GM18873 (cell line): ENCODE measurements around the gene TMOD2.

ENCODE experiments used
- ATAC-seq: cut with Tn5 transposase; IDR thresholded peaks from one replicate; pipeline ENCODE4 v1.9.1; 2021; ENCODE audit warnings: mild to moderate bottlenecking, moderate library complexity, moderate number of reproducible peaks; ENCODE audit not compliant: unreplicated experiment, low FRiP score

The TMOD2 gene

DNA sequence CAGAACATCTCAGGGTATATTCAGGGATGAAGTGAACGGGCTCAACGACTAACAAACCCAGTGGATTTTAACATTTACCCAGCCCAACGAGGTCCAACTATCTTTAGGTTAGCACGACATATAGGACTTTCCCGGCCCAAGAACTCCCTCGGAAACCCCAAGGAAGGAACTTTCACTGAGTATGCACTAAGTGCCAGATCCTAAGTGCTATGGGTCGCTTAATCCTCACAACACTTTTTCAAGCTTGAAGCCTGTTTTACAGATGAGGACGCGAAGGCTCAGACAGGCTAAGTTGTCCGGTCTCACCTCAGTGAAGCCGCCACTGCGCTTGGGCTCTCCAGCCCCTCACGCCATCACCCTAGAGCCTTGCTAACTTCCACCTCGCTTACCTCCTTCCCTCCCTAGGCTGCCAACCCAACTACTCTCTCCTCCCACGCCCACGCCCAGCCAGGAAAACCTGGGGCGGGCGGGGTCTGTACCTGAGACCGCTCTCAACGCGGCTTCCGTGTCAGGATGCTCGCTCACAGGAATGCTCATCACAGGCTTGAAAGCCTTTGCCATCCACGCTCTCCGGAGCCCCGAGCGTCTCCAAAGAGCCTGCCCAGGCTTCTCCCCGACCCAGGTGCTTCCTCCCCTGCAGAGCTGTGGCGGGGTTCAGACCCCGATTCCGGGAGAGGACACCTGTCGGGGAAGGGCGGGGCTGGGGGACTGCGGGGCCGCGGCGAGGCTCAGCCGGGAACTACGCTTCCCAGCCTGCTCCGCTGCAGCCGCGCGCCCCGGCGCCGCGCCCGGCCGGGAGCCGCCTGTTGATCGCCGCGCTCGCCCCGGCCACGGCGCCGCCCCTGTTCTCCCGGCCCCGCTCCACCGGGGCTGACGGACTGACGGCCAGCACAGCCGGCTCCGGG lies at the start of gene TMOD2:
Gene TMOD2 (plus strand): TSS at position 806 of the 905 bp plus-strand sequence. CDS start 14,845 bp downstream, outside the sequence.
- ATAC-seq = no peak

DNA sequence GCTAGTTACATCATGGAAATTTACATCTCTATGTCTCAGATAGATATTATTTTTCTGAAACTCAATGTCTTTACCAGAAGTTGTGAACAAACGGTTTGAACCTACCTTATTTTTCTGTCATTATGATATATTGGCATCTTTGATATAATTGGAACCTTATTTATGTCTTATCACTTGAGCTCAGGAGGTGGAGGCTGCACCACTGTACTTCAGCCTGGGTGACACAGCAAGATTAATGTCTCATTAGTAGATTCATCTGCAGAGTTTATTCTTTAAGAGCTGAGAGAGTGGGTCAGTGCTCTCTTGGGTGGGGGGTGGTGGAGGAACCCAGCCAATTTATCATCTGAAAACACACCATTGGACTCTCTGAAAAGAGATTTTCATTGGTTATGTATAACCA lies 48.7 kb upstream of the TMOD2 start:
- no peak for ATAC-seq

DNA sequence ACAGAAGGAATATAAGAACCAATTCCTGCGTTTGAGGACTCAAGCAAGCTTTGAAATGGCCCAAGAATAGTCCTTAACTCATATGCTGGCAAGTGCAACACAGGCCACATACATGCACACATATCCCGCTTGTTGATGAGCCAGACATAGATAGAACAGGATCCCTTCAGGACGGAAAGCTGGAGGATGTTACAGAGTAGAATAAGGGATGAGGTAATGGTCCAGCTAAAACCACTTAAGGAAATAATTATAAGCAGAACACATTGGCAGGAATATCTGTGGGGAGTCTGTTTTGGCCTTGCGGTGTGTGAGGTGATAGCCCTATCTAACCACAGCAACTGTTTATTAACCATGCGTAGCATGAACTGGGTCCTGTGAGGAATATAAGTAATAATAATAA lies 45.1 kb upstream of the TMOD2 start:
- ATAC-seq = no peak

DNA sequence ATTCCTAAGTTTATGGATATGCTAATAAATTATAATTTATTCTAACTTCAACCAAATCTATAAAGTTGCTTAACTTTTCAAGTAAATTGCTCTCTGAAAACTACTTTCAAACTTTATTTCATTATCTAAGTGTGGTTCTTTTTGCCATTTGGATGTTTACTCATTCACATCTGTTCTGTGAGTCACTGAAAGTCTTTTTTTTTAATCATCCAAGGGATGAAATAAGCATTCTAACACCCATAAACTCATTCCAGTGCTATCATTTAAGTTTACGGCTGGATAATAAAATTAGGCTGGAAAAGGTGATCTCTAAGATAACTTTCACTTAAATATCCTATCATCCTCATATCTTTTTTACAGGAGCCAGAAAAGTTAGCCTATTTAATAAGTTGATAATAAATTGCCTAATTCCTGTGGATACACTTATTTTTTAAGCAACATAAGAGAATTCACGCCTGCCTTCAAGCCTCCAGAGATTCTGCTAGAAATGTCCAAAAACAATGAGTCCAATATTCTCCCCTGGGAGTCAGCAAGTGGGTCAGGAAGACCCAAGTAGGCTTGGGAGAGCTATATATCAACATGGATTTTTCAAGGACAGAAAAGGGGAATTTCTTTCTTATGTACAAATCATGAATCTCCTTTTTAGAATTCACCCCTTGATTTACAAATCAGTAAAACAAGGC lies 44.3 kb upstream of the TMOD2 start:
- ATAC-seq = no peak

DNA sequence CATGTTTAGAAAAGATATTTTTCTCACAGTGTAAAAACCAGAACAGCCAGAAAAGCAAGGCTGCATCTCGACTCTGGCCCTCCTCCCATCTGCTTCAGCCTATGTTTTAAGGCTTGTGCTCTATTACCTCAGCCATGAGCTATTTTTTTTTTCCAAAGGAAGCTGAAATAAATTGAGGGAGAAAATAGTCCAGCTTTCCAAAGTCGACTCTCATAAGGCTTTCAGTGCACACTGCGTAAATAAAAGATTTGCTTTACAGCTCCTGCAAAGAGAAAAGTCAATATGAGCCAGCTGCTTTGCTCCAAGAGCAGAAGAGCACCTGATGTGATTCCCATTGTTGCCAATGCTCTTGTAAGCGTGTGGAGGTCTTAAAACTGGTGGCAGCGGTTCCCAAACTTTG lies 43.4 kb upstream of the TMOD2 start:
- no peak for ATAC-seq

DNA sequence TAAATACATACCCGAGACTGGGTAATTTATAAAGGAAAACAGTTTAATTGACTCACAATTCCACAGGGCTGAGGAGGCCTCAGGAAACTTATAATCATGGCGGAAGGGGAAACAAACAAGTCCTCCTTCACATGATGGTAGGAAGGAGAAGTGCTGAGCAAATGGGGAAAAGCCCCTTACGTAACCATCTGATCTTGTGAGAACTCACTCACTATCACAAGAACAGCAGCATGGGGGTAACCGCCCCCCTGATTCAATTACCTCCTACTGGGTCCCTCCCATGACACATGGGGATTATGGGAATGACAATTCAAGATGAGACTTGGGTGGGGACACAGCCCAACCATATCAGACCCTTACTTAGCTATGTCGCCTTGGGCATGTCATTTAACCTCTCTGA lies 42.4 kb upstream of the TMOD2 start:
- ATAC-seq = no peak

DNA sequence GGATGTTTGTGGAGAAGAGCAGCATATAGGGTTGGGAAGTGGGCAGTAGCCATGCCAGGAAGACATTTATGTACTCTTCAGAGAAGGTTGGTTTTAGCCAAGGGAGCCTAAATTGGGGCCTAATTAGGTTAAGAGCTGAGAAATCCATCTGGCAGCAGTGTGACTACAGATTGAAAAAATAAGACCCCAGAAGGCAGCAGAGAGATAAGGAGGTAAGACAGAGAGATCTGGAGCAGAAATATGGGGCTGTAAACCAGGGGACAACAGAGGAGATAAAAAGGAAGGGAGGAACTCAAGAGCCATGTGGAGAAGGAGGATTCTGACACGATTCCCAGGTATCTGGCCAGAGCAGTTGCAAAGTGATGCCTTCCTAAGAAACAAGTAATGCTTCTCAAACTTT lies 37.2 kb upstream of the TMOD2 start:
- ATAC-seq = no peak

DNA sequence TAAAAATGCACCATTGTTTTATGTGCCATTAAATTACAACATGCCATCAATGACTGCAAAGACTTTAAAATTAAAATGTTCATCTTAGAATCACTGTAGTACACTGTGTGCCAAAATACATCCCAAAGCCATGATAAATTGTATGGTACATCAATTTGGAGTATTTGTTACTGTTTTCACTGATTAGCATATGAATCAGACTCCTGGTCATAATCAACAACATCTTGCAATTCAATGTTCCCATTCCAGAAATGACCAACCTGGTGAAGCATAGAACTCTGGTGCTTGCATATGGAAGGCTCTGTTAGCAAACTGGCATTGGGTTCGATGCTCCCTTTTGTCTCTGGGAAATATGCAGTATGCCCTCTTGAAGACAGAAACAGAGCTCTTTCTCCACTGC lies 36.5 kb upstream of the TMOD2 start:
- ATAC-seq = no peak

DNA sequence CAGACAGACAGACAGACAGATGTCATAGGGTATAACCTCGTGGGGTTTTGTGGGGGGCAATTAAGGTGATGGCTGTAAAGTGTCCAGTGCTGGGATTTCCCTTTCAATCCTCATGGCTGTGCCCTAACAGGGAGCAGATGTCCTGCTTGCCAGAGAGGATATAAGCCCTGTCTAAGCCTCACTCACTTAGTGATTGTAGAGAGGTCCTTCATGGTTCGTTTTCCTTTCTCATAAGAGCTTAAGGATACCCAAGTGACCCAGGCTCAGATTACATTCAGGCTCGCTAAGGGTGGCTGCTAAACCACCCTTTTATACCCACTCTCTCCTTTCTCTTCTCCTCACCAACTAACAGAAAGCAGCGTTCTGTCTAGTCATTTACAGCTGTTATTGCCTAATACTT lies 33.2 kb upstream of the TMOD2 start:
- ATAC-seq = no peak

DNA sequence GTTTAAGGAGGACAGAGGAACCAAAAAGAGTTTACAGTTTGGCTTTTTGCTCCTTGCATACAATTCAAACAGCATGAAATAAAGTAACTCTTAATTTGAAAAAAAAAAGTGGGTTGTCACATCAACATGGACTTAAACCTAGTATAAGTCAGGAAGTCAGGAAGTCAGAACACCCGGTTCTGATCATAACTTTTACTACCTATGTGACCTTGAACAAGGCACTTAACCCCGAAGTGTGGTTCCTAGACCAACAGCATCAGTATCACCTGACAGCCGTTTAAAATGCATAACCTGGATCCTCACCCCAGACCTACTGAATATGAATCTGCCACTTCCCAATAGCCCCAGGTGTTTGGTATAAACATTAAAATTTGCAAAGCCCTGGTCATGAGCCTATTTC lies 32.7 kb upstream of the TMOD2 start:
- no peak for ATAC-seq

DNA sequence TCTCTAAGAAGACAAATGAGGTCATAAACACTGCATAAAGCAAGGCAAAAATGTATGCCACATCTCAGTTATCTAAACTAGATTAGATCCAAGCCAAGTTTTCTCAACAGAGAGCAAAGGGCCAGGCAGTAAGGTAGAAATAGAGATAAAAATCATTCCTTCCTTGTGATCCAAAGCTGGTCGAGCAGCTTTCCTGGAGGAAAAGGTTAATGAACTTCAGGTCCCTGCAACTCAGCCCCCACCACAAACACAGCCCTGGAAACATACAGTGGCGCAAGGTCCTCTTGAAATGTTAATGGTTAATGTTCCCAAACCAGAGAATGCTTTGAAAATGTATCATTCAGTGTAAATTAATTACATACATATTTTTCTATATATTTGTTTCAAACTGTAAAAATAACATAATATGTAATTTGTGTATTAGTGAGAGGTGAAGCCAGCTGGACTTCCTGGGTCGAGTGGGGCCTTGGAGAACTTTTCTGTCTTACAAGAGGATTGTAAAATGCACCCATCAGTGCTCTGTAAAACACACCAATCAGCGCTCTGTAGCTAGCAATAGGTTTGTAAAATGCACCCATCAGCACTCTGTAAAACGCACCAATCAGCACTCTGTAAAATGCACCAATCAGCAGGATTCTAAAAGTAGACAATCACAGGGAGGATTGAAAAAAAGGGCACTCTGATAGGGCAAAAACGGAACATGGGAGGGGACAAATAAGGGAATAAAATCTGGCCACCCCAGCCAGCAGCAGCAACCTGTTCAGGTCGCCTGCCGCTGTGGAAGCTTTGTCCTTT lies 31.0 kb upstream of the TMOD2 start:
- ATAC-seq = no peak

DNA sequence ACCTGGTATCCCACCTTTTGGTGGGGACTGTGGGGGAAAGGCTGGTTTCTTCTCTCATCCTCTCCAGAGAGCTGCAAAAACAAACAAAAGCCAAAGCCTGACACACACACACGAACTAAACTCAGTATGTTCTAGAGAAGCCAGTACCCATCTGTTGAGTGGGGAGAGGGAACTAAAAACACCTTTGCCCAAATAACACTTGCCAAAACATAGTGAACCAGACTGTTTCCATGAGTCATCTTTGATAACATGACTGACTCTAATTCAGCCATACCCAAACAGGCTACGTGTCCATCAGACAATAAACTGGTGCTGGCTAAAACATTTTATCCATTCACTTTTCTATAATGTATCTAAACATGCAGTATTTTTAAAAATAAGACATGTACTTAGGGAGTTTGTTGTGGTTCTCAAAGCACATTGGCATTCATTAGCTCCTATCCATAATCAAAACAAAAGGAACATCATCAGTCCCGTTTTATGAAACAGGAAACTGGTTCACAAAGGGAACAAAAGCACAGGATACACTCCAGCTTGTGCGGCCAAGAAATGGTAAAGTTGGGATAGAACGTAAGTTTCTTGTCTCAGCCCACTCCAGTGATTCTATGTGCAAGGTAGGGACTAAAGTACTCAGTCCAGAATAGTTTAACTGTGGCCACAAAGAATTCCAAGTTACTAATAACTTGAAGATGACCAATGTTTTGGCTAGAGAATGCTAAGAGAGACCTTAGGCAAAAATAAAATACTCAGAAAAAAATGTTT lies 30.0 kb upstream of the TMOD2 start:
- ATAC-seq = no peak

DNA sequence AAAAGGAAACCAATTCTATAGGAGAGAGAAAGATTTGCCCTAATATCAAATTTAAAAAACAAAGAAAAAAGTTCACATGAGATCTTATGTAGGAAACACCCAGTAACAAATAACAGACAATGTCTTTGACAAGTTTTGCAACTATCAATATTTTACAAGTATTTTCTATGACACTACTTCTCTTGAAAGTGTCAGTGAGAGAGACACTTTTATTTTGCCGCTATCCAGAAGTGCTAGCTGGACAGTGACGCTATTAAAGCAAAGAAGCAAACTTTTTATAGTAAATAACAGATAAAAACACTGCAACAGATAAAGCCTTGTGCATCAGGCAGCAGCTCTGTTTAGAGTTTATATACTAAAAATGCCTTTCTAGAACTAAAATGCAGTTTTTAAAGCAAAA lies 27.2 kb upstream of the TMOD2 start:
- no peak for ATAC-seq

DNA sequence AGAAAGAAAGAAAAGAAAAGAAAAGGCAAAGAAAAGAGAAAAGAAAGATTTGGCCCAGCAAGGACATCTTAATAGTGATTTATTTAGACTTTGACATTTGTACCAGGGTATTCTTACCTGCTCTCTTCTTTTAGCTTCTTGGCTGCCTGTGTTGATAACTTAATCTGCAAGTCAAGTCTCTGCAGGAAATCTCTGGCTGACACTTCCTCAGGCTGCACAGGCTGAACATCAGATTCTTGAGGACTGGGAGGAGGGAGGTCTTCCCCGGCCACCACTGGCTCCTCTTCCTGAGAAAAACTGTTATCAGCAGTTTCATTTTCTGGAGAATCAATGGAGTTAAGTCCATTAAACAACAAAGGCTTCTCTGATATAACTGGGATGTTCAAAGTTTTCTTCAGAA lies 26.7 kb upstream of the TMOD2 start:
- no peak for ATAC-seq

DNA sequence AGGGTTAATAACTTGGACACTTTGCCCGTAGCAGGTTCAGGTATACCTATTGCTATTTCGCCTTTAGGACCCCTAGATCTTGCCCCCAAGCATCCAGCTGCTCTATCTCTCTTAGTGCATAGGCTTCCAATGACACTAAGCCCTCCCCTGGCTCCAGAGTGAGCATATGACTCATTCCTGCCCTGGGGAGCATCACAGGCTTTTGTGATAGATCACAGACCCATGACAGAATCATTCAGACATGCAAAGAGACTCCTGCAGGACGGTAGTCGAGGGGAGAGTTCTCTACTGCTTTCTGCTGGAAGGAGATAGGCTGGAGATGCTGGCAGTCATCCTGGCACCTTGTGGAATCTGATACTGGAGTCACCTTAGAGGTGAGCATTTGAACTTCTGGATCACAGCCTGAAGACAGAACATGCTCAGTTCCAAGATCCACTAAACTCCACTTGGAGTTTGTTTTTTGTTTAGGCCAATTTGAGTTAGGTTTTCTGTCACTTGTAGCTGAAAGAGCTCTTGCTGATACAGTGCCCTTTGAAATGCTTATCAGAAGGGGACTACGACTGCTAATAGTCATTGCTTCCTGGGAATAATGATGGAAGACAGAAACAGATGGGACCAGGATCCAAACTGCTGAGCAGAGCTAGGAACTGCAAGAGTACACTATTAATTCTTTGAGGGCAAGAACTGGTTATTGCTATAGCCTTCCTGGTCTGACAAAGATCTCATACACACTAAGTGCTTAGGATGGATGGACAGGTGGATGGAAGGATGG lies 24.9 kb upstream of the TMOD2 start:
- ATAC-seq = no peak

DNA sequence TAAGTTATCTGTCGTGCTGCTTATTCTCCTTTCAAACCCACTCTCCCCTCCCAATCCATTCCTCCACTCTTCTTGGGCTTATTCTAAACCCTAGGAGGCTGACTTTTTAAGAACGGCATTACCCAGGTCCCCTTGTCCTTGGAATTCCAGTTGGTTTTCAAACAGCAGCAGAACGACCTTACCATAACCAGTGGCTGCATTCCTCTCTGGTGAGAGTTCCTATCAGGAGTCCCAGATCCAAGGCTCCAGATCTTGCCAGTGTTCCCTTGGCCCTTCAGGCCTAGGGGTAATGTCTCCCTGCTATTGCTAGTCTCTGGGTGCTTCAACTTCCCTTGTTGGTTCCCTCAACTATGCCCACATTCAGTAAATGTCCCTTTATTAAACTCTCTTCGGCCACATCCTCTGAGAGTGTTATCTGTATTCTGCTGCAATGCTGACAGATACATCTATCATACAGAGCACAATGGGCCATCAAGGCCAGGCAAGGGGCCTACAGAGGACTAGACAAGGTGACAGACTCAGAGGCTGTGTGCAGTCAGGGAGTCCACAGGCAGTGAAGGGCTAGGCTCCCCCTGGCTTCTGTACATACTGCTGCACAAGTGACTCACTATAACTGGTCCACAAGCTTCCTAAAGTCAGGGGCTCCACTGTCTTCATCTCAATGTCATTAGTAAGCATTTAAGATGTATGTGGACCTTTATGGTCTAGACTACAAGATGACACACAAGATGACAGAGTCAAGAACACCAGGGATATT lies 24.1 kb upstream of the TMOD2 start:
- no peak for ATAC-seq

DNA sequence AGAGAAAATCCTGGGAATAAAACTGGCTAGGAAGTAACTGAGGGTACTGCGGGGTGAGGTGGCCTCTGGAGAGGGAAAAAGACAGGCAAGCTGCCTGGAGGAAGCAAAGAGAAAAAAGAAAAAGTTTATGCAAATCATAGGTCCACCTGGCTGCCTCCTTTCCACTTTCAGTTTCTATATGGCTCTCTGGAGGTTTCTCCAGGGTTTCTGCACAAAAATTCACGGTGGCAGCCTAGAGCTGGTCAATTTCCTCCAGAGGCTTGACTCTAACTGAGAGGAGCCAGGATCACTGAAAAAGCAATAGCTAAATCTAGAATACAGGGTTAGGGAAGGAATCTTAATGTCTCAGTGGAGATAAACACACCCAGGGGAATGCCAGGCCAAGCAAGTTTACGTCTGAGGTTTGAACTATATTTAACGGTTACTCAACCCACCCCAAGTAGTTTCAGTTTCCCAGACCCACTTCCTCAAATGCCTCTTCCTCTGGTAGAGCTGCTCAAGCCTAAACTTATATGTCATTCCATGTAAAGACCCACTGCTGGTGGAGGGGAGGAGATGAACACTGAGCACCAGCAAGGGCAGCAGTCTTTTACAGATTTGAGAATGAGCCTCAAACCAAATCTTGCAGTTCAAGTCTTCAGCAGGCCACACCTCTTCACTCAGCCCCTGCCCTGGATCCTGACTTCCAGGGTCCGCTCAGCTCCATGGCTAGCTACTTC lies 19.7 kb upstream of the TMOD2 start:
- ATAC-seq = peak; percentile 64

DNA sequence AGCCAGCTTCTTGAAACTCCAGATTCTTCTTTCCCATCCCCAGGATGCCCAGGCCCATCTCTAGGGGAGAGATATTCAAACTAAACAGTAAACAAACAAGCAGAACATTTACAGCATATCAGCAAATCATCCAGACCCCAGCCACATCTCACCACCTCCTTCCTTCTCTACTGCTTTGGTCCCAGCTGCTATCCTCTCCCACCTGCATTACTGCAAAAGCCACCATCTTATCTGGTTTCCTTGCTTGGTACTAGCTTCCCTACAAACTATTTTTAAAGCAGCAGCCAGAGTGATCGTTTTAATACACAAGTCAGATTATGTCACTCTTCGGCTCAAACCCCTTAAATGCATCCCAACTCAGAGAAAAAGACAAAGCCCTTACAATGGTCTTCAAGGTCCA lies 18.8 kb upstream of the TMOD2 start:
- no peak for ATAC-seq
